ENCODE results near the gene PIK3R1.

DNA sequence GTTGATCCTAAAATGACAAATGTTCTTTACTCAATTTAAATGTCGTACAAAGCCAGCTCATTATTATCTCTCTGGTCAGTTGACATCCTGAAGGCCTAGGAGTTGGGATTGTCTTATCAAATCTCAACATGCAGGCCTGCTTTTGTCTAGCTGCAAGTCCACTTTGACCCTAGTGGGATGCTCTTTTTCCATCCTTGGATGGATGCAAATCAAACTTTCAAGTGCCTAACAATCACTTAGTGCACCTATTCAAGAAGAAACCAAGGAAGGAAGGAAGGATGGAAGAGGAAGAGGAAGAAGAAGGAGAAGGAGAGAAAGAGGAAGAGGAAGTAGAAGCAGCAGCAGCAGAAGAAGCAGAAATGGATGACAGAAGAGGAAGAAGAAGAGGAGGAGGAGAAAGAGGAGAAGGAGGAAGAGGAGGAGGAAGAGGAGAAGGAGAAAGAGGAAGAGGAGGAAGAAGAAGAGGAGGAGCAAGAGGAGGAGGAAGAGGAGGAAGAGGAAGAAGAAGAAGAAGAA, 109.6 kb downstream of the PIK3R1 start:
- no peak for TF ChIP-seq POLR2A (IDR thresholded peaks at IDR 0.05)
- TF ChIP-seq, protein P1, sequence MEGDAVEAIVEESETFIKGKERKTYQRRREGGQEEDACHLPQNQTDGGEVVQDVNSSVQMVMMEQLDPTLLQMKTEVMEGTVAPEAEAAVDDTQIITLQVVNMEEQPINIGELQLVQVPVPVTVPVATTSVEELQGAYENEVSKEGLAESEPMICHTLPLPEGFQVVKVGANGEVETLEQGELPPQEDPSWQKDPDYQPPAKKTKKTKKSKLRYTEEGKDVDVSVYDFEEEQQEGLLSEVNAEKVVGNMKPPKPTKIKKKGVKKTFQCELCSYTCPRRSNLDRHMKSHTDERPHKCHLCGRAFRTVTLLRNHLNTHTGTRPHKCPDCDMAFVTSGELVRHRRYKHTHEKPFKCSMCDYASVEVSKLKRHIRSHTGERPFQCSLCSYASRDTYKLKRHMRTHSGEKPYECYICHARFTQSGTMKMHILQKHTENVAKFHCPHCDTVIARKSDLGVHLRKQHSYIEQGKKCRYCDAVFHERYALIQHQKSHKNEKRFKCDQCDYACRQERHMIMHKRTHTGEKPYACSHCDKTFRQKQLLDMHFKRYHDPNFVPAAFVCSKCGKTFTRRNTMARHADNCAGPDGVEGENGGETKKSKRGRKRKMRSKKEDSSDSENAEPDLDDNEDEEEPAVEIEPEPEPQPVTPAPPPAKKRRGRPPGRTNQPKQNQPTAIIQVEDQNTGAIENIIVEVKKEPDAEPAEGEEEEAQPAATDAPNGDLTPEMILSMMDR (IDR thresholded peaks at IDR 0.05): no peak
